IMR-90 (cell line): Measurements from ENCODE around the gene ABTB2. TPM values are rescaled to one million over a fixed set of nuclear protein-coding genes. Genes with fewer than 3 reads are reported as not detected.

Source experiments
- ATAC-seq: fragments of 200-7000 bp; cut with Tn5 transposase; 2 replicates; pipeline ENCODE4 v1.9.1; 2020; ENCODE audit warnings: low read depth, mild to moderate bottlenecking, moderate library complexity
- BruUV-seq: library from RNA; stranded (reverse); fragments of 400-500 nt; replicated peaks from 2 replicates; lab custom pipeline; 2021; lab: Mats Ljungman, UMichigan
- CTCF ChIA-PET: fragments of 300-600 bp; formaldehyde crosslinking; extraction: SDS; loops from one replicate; lab custom pipeline; 2021; ENCODE audit warnings: antibody characterized with exemption; lab: Yijun Ruan, JAX
- POLR2A ChIA-PET: fragments of 300-600 bp; sonication (Branson Sonifier 250); formaldehyde crosslinking; loops from one replicate; lab custom pipeline; 2022; ENCODE audit warnings: antibody characterized with exemption; ENCODE audit not compliant: unreplicated experiment; lab: Charles Lee
- DNase-seq: peaks from one replicate; pipeline ENCODE4 v3.0.0; 2013
- H2AFZ ChIP-seq: replicated peaks from 2 replicates; pipeline ENCODE3; 2013; ENCODE audit warnings: low read length, mild to moderate bottlenecking; ENCODE audit not compliant: poor library complexity
- H2AK5ac ChIP-seq: 2 replicates; pipeline ENCODE4 v1.6.1; 2013; ENCODE audit warnings: low read depth, low read length, inconsistent platforms
- H2AK9ac ChIP-seq: replicated peaks from 2 replicates; pipeline ENCODE3; 2013; ENCODE audit warnings: mild to moderate bottlenecking, low read depth, low read length, moderate library complexity; ENCODE audit not compliant: poor library complexity
- H2BK120ac ChIP-seq: 2 replicates; pipeline ENCODE4 v1.6.1; 2013; ENCODE audit warnings: low read depth, low read length, inconsistent platforms
- H2BK15ac ChIP-seq: 3 replicates; pipeline ENCODE4 v1.6.1; 2013; ENCODE audit warnings: low read depth, low read length, inconsistent platforms
- H2BK20ac ChIP-seq: 2 replicates; pipeline ENCODE4 v1.6.1; 2013; ENCODE audit warnings: low read depth, mild to moderate bottlenecking, inconsistent platforms, low read length, moderate library complexity
- H2BK5ac ChIP-seq: 2 replicates; pipeline ENCODE4 v1.6.1; 2013; ENCODE audit warnings: mild to moderate bottlenecking, low read depth, low read length, inconsistent platforms; ENCODE audit not compliant: poor library complexity, severe bottlenecking
- H3K14ac ChIP-seq: replicated peaks from 2 replicates; pipeline ENCODE4 v1.6.1; 2013; ENCODE audit warnings: low read depth, low read length, inconsistent platforms
- H3K18ac ChIP-seq: 2 replicates; pipeline ENCODE4 v1.6.1; 2013; ENCODE audit warnings: low read depth, low read length, control low read depth
- H3K23ac ChIP-seq: 2 replicates; pipeline ENCODE4 v1.6.1; 2013; ENCODE audit warnings: low read depth, low read length, inconsistent platforms
- H3K27ac ChIP-seq: 2 replicates; pipeline ENCODE4 v1.5.1; 2013; ENCODE audit warnings: mild to moderate bottlenecking, control low read depth, low read length; ENCODE audit not compliant: insufficient read depth
- H3K27me3 ChIP-seq: 2 replicates; pipeline ENCODE4 v1.6.1; 2013; ENCODE audit warnings: low read length; ENCODE audit not compliant: control insufficient read depth, insufficient read depth
- H3K36me3 ChIP-seq: 2 replicates; pipeline ENCODE4 v1.6.1; 2013; ENCODE audit warnings: low read length, mixed read lengths; ENCODE audit not compliant: control insufficient read depth, insufficient read depth
- H3K4ac ChIP-seq: 2 replicates; pipeline ENCODE4 v1.6.1; 2013; ENCODE audit warnings: low read depth, low read length, inconsistent platforms
- H3K4me1 ChIP-seq: 2 replicates; pipeline ENCODE4 v1.6.1; 2013; ENCODE audit warnings: low read length, mixed read lengths; ENCODE audit not compliant: control insufficient read depth, insufficient read depth
- H3K4me2 ChIP-seq: 2 replicates; pipeline ENCODE4 v1.6.1; 2013; ENCODE audit warnings: low read depth, mild to moderate bottlenecking, control low read depth, low read length, moderate library complexity
- H3K4me3 ChIP-seq: 2 replicates; pipeline ENCODE4 v1.5.1; 2013; ENCODE audit warnings: low read depth, mild to moderate bottlenecking, control low read depth, low read length, moderate library complexity; ENCODE audit not compliant: insufficient read depth
- H3K56ac ChIP-seq: 2 replicates; pipeline ENCODE4 v1.6.1; 2013; ENCODE audit warnings: low read length, inconsistent platforms; ENCODE audit not compliant: insufficient read depth; ENCODE audit errors: extremely low read depth
- H3K79me1 ChIP-seq, 2 experiments: 2 replicates each; pipeline ENCODE4 v1.6.1; 2013; ENCODE audit warnings: low read length in 2 of 2, inconsistent platforms in 1 of 2, low read depth in 1 of 2
- H3K9ac ChIP-seq: 2 replicates; pipeline ENCODE4 v1.6.1; 2013; ENCODE audit warnings: low read depth, low read length, control low read depth
- H3K9me1 ChIP-seq: 2 replicates; pipeline ENCODE4 v1.6.1; 2013; ENCODE audit warnings: low read length, inconsistent platforms; ENCODE audit not compliant: insufficient read depth
- H3K9me3 ChIP-seq: 2 replicates; pipeline ENCODE4 v1.6.1; 2013; ENCODE audit warnings: low read length; ENCODE audit not compliant: control insufficient read depth, insufficient read depth
- H4K20me1 ChIP-seq: 2 replicates; pipeline ENCODE4 v1.6.1; 2013; ENCODE audit warnings: low read length, inconsistent platforms; ENCODE audit not compliant: insufficient read depth
- H4K5ac ChIP-seq: 2 replicates; pipeline ENCODE4 v1.6.1; 2013; ENCODE audit warnings: mild to moderate bottlenecking, low read depth, low read length, control low read depth
- H4K8ac ChIP-seq, 2 experiments: 2 replicates each; pipeline ENCODE4 v1.6.1; 2013; ENCODE audit warnings: low read depth in 2 of 2, low read length in 2 of 2, control low read depth in 1 of 2, inconsistent platforms in 1 of 2
- H4K91ac ChIP-seq: 2 replicates; pipeline ENCODE4 v1.6.1; 2013; ENCODE audit warnings: low read depth, low read length, inconsistent platforms; ENCODE audit not compliant: insufficient read depth
- BHLHE40 ChIP-seq: fragments of 150-350 bp; IDR thresholded peaks from 2 replicates; pipeline ENCODE4 v1.6.1; 2016; ENCODE audit warnings: mild to moderate bottlenecking, low read depth, low read length
- CEBPB ChIP-seq: IDR thresholded peaks from 2 replicates; pipeline ENCODE4 v1.6.1; 2012; ENCODE audit warnings: low read depth, low read length, improper control_type of control experiment
- CHD1 ChIP-seq: IDR thresholded peaks from 2 replicates; pipeline ENCODE4 v1.6.1; 2012; ENCODE audit warnings: low read depth, low read length, improper control_type of control experiment
- FOS ChIP-seq: fragments of 150-350 bp; IDR thresholded peaks from 2 replicates; pipeline ENCODE4 v1.6.1; 2016; ENCODE audit warnings: low read depth, low read length
- MAFK ChIP-seq: IDR thresholded peaks from 2 replicates; pipeline ENCODE4 v1.6.1; 2012; ENCODE audit warnings: low read depth, low read length, improper control_type of control experiment
- MAZ ChIP-seq: IDR thresholded peaks from 2 replicates; pipeline ENCODE4 v1.6.1; 2012; ENCODE audit warnings: low read depth, mild to moderate bottlenecking, low read length, improper control_type of control experiment, moderate library complexity, borderline replicate concordance
- MXI1 ChIP-seq: IDR thresholded peaks from 2 replicates; pipeline ENCODE4 v1.6.1; 2012; ENCODE audit warnings: low read depth, mild to moderate bottlenecking, low read length, moderate library complexity, borderline replicate concordance
- NFE2L2 ChIP-seq: fragments of 150-350 bp; IDR thresholded peaks from 2 replicates; pipeline ENCODE4 v1.6.1; 2016; ENCODE audit warnings: low read depth, mild to moderate bottlenecking, low read length
- POLR2A ChIP-seq: IDR thresholded peaks from 2 replicates; pipeline ENCODE4 v1.6.1; 2012; ENCODE audit warnings: mild to moderate bottlenecking, low read depth, low read length
- RAD21 ChIP-seq: IDR thresholded peaks from 2 replicates; pipeline ENCODE4 v1.6.1; 2012; ENCODE audit warnings: low read length, improper control_type of control experiment
- RCOR1 ChIP-seq: IDR thresholded peaks from 2 replicates; pipeline ENCODE4 v1.6.1; 2012; ENCODE audit warnings: mild to moderate bottlenecking, low read length, improper control_type of control experiment; ENCODE audit not compliant: insufficient replicate concordance
- RFX5 ChIP-seq: IDR thresholded peaks from 2 replicates; pipeline ENCODE4 v1.8.0; 2012; ENCODE audit warnings: low read depth, mild to moderate bottlenecking, low read length, moderate library complexity
- WGBS, 2 experiments: methylation state at CpG; one replicate each; pipeline versions ENCODE4 v1.1.5 to v1.1.7; 2013; ENCODE audit warnings: missing lambda C conversion rate in 2 of 2; ENCODE audit not compliant: insufficient read length in 1 of 2; ENCODE audit errors: extremely low coverage in 2 of 2; 5-methylcytosine and 5-hydroxymethylcytosine counted together
- dilution Hi-C: fragments of 300-500 bp; cut with HindIII; formaldehyde crosslinking; loops from one replicate; pipeline ENCODE4 v1.14.3; 2018; ENCODE audit warnings: low sequenced_read_pairs; ENCODE audit not compliant: unreplicated experiment
- in situ Hi-C: fragments of 300-500 bp; cut with MboI; formaldehyde crosslinking; loops from 3 replicates; pipeline ENCODE4 v1.14.3; 2019; ENCODE audit warnings: low sequenced_read_pairs, inconsistent platforms, mixed read lengths
- intact Hi-C: fragments of 100-400 bp; cut with micrococcal nuclease; formaldehyde crosslinking; loops from 2 replicates; pipeline ENCODE4 v1.10.0; 2022
- polyA plus RNA-seq, 3 experiments: library from polyadenylated mRNA; depleted of rRNA; stranded (reverse); fragments of >200 nt; gene quantifications; 2 replicates each; pipeline ENCODE4 v1.2.3, GENCODE V29; 2012; ENCODE audit warnings: low replicate concordance in 1 of 3
- total RNA-seq: library from RNA; depleted of rRNA; stranded (reverse); fragments of >200 nt; gene quantifications from 2 replicates; pipeline ENCODE4 v1.2.3, GENCODE V29; 2012
- TF ChIP-seq, protein P1 (sequence below): fragments of 150-350 bp; IDR thresholded peaks from 2 replicates; pipeline ENCODE4 v1.6.1; 2016; ENCODE audit warnings: low read depth, mild to moderate bottlenecking, low read length, moderate library complexity, borderline replicate concordance
- TF ChIP-seq, protein P2 (sequence below): fragments of 150-350 bp; IDR thresholded peaks from 2 replicates; pipeline ENCODE4 v1.6.1; 2017; ENCODE audit warnings: mild to moderate bottlenecking, antibody characterized with exemption, low read length, low read depth

Gene ABTB2
- total and polyA plus RNA-seq, 2 of the 4 experiments (the other 2 are of a cell fraction), result 0.18 to 2.0 TPM

DNA sequence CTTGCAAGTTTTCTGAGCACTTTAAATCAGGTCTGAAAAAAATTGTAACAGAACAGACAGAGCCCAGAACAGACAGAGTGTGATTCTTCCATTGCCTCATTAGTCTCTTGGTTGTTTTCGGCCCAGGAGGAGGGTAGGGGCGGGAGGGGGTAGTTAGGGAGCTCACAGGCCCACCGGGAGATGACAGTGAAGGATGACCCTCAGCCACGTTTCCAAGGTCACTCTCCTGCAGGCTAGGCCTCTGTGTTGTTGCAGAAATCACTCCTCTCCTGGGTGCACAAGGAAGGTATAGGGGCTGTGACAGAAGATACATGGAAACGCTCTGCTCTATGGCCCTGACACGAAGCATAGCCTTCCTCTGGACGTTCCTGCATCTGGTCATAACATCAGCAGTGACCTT is 69.3 kb downstream of the ABTB2 start:
- Histone ChIP-seq H2BK120ac (no peak overlapping the region), H3K27ac (no peak overlapping the region), H3K9me1 (no peaks in the 10 kb centered on the region), H3K14ac (no peak overlapping the region), H3K56ac (no peak overlapping the region), H3K23ac (no peak overlapping the region), H3K9ac (no peak overlapping the region), H3K9me3 (no peaks in the 10 kb centered on the region), H2BK20ac (no peak overlapping the region), H4K20me1 (no peaks in the 10 kb centered on the region), H2AK5ac (no peak overlapping the region), H4K8ac (no peak overlapping the region), H2AFZ (no peak overlapping the region), H3K36me3 (no peaks in the 10 kb centered on the region), H2BK5ac (no peak overlapping the region), H3K4me2 (no peak overlapping the region), H3K18ac (no peak overlapping the region), H3K4ac (no peak overlapping the region), H4K91ac (no peak overlapping the region), H3K79me1 (no peaks in the 10 kb centered on the region), H3K4me3 (no peak overlapping the region), H3K4me1 (no peaks in the 10 kb centered on the region), H3K27me3 (peaks cover 32% of the 10 kb centered on the region), H2BK15ac (no peak overlapping the region), H2AK9ac (no peak overlapping the region), H4K5ac (no peak overlapping the region)
- ATAC-seq (no peak), DNase-seq (no peak)
- ChIA-PET POLR2A (no interaction called here), CTCF (no interaction called here)
- in situ Hi-C loops, result no loop called here
- dilution Hi-C loops, result no loop called here
- intact Hi-C loops, result no loop called here
- BruUV-seq, result no TSS peak
- no CpG with 5 or more reads among the region's 7 CpGs for WGBS, 2 experiments
- no peak for TF ChIP-seq NFE2L2
- no peak for TF ChIP-seq RCOR1
- TF ChIP-seq, protein P1, sequence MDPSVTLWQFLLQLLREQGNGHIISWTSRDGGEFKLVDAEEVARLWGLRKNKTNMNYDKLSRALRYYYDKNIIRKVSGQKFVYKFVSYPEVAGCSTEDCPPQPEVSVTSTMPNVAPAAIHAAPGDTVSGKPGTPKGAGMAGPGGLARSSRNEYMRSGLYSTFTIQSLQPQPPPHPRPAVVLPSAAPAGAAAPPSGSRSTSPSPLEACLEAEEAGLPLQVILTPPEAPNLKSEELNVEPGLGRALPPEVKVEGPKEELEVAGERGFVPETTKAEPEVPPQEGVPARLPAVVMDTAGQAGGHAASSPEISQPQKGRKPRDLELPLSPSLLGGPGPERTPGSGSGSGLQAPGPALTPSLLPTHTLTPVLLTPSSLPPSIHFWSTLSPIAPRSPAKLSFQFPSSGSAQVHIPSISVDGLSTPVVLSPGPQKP, result no peak
- TF ChIP-seq MXI1, result no peak
- TF ChIP-seq, protein P2, sequence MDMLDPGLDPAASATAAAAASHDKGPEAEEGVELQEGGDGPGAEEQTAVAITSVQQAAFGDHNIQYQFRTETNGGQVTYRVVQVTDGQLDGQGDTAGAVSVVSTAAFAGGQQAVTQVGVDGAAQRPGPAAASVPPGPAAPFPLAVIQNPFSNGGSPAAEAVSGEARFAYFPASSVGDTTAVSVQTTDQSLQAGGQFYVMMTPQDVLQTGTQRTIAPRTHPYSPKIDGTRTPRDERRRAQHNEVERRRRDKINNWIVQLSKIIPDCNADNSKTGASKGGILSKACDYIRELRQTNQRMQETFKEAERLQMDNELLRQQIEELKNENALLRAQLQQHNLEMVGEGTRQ, result no peak
- no peak for TF ChIP-seq RFX5
- no peak for TF ChIP-seq BHLHE40
- TF ChIP-seq MAZ, result no peak
- no peak for TF ChIP-seq CHD1
- no peak for TF ChIP-seq MAFK
- TF ChIP-seq FOS, result no peak
- no peak for TF ChIP-seq POLR2A
- no peak for TF ChIP-seq CEBPB
- TF ChIP-seq RAD21, result no peak
